OCI-LY1 (cell line): ENCODE results near the gene IL6R.

ENCODE experiments used
- H2AFZ ChIP-seq: fragments of 200-600 bp; sonication (generic), shearing (Covaris generic); 2 replicates; pipeline ENCODE4 v1.6.0; 2014; ENCODE audit warnings: antibody characterized with exemption, mild to moderate bottlenecking, low read length
- H3F3A ChIP-seq: fragments of 200-600 bp; sonication (generic), shearing (Covaris generic); 2 replicates; pipeline ENCODE4 v1.6.0; 2014; ENCODE audit warnings: mild to moderate bottlenecking, antibody characterized with exemption, low read length, moderate library complexity; ENCODE audit not compliant: insufficient read depth
- H3K27ac ChIP-seq: fragments of 200-600 bp; sonication (generic); 2 replicates; pipeline ENCODE4 v1.5.1; 2014; ENCODE audit warnings: low read length, mixed run types, mild to moderate bottlenecking, low read depth; ENCODE audit not compliant: poor library complexity, severe bottlenecking
- H3K27me3 ChIP-seq: fragments of 200-600 bp; sonication (generic); 2 replicates; pipeline ENCODE4 v1.6.0; 2014; ENCODE audit warnings: antibody characterized with exemption, mild to moderate bottlenecking, low read length, moderate library complexity; ENCODE audit not compliant: insufficient read depth
- H3K36me3 ChIP-seq: fragments of 200-600 bp; sonication (generic); 2 replicates; pipeline ENCODE4 v1.6.1; 2014; ENCODE audit warnings: mild to moderate bottlenecking, antibody characterized with exemption, low read length, moderate library complexity, mixed read lengths; ENCODE audit not compliant: insufficient read depth
- H3K4me1 ChIP-seq: fragments of 200-600 bp; sonication (generic); 2 replicates; pipeline ENCODE4 v1.5.1; 2014; ENCODE audit warnings: mild to moderate bottlenecking, low read length, moderate library complexity; ENCODE audit not compliant: insufficient read depth, severe bottlenecking
- H3K4me2 ChIP-seq: fragments of 200-600 bp; sonication (generic), shearing (Covaris generic); 2 replicates; pipeline ENCODE4 v1.6.1; 2014; ENCODE audit warnings: low read length
- H3K4me3 ChIP-seq: fragments of 200-600 bp; sonication (generic); 2 replicates; pipeline ENCODE4 v1.5.1; 2014; ENCODE audit warnings: low read length, low read depth, mild to moderate bottlenecking, mixed read lengths; ENCODE audit not compliant: poor library complexity, severe bottlenecking
- H3K79me2 ChIP-seq: fragments of 200-600 bp; shearing (Covaris generic); 2 replicates; pipeline ENCODE4 v1.6.1; 2016; ENCODE audit warnings: mixed run types, low read length, mixed read lengths; ENCODE audit not compliant: insufficient read depth
- H3K9ac ChIP-seq: fragments of 200-600 bp; sonication (generic), shearing (Covaris generic); 2 replicates; pipeline ENCODE4 v1.6.1; 2014; ENCODE audit warnings: mild to moderate bottlenecking, low read length, mixed read lengths
- H3K9me2 ChIP-seq: fragments of 200-600 bp; sonication (generic), shearing (Covaris generic); 2 replicates; pipeline ENCODE4 v1.6.1; 2014; ENCODE audit warnings: low read depth, mild to moderate bottlenecking, low read length, mixed read lengths
- H3K9me3 ChIP-seq: fragments of 200-600 bp; shearing (Covaris generic); 2 replicates; pipeline ENCODE4 v1.6.1; 2014; ENCODE audit warnings: low read length, mixed read lengths
- H4K20me1 ChIP-seq: fragments of 200-600 bp; sonication (generic), shearing (Covaris generic); 2 replicates; pipeline ENCODE4 v1.6.0; 2016; ENCODE audit warnings: mild to moderate bottlenecking, low read length; ENCODE audit not compliant: insufficient read depth
- EZH2 ChIP-seq: fragments of 200-600 bp; sonication (generic), shearing (Covaris generic); IDR thresholded peaks from 2 replicates; pipeline ENCODE4 v1.8.0; 2017; ENCODE audit warnings: borderline replicate concordance, mixed run types, mild to moderate bottlenecking, antibody characterized with exemption, low read length, moderate library complexity, mixed read lengths
- TF ChIP-seq, protein P1 (sequence below): fragments of 200-600 bp; sonication (generic), shearing (Covaris generic); IDR thresholded peaks from 2 replicates; pipeline ENCODE4 v1.5.1; 2017; ENCODE audit warnings: mild to moderate bottlenecking, antibody characterized with exemption, low read length, moderate library complexity, mixed read lengths

Gene IL6R

DNA sequence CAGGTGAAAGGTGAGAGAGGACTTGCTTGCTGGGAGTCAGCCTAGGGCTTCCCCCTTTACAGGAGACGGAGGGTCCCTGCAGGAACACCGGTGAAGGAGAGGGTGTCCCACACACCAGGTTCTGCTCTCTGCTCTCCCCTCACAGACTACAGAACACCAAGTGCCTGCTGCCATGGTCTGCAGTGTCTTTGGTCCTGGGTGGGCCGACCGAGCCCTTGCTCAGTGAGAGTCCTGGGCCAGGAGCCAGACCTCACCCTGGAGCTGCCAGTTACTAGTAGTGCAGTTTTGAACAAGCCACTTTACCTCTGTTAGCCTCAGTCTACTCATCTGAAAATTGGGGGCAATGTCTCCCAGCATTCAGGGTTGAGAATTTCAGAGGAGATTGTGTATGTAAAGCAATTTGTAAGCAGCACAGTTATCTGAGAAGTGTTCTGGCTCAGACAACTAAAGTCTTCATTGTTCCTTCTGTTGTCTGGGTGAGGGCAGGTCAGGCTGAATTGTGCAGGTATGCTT is 2.7 kb upstream of the IL6R start:
- Histone ChIP-seq H3K4me2 (no peak overlapping the region), H3K4me1 (peaks cover 7% of the 10 kb centered on the region), H2AFZ (no peak overlapping the region), H3K9me3 (no peaks in the 10 kb centered on the region), H3K27me3 (peaks cover 16% of the 10 kb centered on the region), H3K79me2 (no peaks in the 10 kb centered on the region), H3K27ac (no peak overlapping the region), H3K4me3 (no peak overlapping the region), H3K9me2 (no peaks in the 10 kb centered on the region), H3F3A (no peaks in the 10 kb centered on the region), H4K20me1 (no peaks in the 10 kb centered on the region), H3K9ac (no peak overlapping the region), H3K36me3 (no peaks in the 10 kb centered on the region)
- TF ChIP-seq, protein P1, sequence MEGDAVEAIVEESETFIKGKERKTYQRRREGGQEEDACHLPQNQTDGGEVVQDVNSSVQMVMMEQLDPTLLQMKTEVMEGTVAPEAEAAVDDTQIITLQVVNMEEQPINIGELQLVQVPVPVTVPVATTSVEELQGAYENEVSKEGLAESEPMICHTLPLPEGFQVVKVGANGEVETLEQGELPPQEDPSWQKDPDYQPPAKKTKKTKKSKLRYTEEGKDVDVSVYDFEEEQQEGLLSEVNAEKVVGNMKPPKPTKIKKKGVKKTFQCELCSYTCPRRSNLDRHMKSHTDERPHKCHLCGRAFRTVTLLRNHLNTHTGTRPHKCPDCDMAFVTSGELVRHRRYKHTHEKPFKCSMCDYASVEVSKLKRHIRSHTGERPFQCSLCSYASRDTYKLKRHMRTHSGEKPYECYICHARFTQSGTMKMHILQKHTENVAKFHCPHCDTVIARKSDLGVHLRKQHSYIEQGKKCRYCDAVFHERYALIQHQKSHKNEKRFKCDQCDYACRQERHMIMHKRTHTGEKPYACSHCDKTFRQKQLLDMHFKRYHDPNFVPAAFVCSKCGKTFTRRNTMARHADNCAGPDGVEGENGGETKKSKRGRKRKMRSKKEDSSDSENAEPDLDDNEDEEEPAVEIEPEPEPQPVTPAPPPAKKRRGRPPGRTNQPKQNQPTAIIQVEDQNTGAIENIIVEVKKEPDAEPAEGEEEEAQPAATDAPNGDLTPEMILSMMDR: no peak
- no peak for TF ChIP-seq EZH2

DNA sequence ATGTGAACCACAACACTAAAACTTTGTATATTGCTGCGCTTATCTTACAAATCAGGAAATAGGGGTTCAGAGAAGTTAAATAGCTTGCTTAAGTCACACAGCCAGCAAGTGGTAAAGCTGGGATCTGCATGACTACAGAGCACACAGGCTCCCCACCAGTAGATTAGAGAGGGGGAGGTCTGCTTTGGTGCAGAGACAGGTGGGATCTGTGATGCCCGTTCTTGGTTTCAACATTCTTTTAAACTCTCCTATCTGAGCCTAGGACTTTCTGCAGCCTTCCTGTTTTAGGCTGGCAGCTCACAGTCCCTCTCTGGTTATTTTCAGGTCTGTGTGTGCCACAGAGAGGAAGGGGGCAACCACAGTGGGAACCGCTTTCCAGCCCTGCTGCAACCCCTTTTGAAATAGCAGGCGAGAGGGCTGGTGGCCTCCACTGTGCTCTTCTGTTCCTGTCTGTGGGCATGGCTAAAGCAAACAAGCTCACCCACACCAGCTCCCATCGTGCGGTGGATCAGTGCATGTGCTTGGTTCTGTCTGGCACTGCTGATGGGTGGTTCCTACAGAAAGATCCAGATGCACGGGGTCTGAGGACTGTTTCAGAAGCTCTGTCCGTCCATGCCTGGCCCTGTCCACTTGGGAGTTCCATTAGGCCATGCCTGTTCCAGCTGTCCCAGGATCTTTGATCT is 1.7 kb upstream of the IL6R start:
- no peaks in the 10 kb centered on the region for H4K20me1 ChIP-seq
- no peak overlapping the region for H2AFZ ChIP-seq
- peaks cover 16% of the 10 kb centered on the region for H3K27me3 ChIP-seq
- H3K9me3 ChIP-seq: no peaks in the 10 kb centered on the region
- H3K4me3 ChIP-seq: no peak overlapping the region
- no peaks in the 10 kb centered on the region for H3K36me3 ChIP-seq
- H3F3A ChIP-seq: no peaks in the 10 kb centered on the region
- H3K79me2 ChIP-seq: no peaks in the 10 kb centered on the region
- H3K9ac ChIP-seq: no peak overlapping the region
- TF ChIP-seq EZH2: no peak
- TF ChIP-seq, protein P1: no peak
- no peak overlapping the region for H3K27ac ChIP-seq
- H3K4me1 ChIP-seq: peaks cover 7% of the 10 kb centered on the region
- H3K4me2 ChIP-seq: no peak overlapping the region
- H3K9me2 ChIP-seq: no peaks in the 10 kb centered on the region

- Histone ChIP-seq H3K9ac (no peak overlapping the region), H3K4me1 (peaks cover 7% of the 10 kb centered on the region), H3K79me2 (no peaks in the 10 kb centered on the region), H3K27ac (no peak overlapping the region), H2AFZ (no peak overlapping the region), H3K9me3 (no peaks in the 10 kb centered on the region), H3K9me2 (no peaks in the 10 kb centered on the region), H3K4me2 (no peak overlapping the region), H3K27me3 (peaks cover 16% of the 10 kb centered on the region), H3K36me3 (no peaks in the 10 kb centered on the region), H3F3A (no peaks in the 10 kb centered on the region), H4K20me1 (no peaks in the 10 kb centered on the region), H3K4me3 (no peak overlapping the region)
- TF ChIP-seq, protein P1: no peak
- no peak for TF ChIP-seq EZH2
These were observed 1.2 kb upstream of the IL6R start for GRCh38 chr1:154403983-154404382.
